Thyroid gland (tissue), 4 donors: Measurements from ENCODE around the gene SCFD2.

Source experiments
- POLR2A ChIP-seq, 2 donors: fragments of 450-650 bp; IDR thresholded peaks; one replicate each; pipeline ENCODE4 v1.6.1; 2017; ENCODE audit warnings: antibody characterized with exemption in 2 of 2, mild to moderate bottlenecking in 2 of 2, moderate library complexity in 1 of 2
- TF ChIP-seq, protein P1 (sequence below), 6 experiments: fragments of 200-600 bp in 3 of 6; fragments of 450-650 bp in 3 of 6; sonication (generic) in 3 of 6; IDR thresholded peaks; one replicate each; pipeline ENCODE4 v1.5.1; 2016 to 2019; ENCODE audit warnings: antibody characterized with exemption in 6 of 6, mild to moderate bottlenecking in 2 of 6, inconsistent platforms in 1 of 6, moderate library complexity in 1 of 6

DNA sequence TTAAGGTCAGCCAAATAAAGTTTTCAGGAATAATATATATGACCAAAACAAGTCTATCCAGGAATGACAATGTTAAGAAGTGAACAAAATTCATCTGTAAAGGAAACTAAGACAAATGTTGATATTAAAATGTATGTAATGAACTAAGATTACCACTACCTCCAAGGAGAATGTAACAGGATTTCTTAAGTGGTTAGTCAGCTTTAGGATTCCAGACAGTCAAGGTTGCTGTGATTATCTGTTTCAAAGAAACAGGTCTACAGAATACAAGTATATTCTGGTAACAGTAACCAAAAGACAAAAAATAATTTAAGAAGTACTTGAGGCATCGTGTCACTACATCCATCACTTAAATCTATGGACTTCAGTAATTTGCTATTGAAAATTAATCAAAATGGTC lies 172.8 kb downstream of the SCFD2 start:
- TF ChIP-seq POLR2A (IDR thresholded peaks at IDR 0.05) = no peak
- TF ChIP-seq, protein P1, sequence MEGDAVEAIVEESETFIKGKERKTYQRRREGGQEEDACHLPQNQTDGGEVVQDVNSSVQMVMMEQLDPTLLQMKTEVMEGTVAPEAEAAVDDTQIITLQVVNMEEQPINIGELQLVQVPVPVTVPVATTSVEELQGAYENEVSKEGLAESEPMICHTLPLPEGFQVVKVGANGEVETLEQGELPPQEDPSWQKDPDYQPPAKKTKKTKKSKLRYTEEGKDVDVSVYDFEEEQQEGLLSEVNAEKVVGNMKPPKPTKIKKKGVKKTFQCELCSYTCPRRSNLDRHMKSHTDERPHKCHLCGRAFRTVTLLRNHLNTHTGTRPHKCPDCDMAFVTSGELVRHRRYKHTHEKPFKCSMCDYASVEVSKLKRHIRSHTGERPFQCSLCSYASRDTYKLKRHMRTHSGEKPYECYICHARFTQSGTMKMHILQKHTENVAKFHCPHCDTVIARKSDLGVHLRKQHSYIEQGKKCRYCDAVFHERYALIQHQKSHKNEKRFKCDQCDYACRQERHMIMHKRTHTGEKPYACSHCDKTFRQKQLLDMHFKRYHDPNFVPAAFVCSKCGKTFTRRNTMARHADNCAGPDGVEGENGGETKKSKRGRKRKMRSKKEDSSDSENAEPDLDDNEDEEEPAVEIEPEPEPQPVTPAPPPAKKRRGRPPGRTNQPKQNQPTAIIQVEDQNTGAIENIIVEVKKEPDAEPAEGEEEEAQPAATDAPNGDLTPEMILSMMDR (IDR thresholded peaks at IDR 0.05) = no peak
